SK-N-MC (cell line): Measurements from ENCODE around the gene NDNF.

Experiments
- EZH2 ChIP-seq: fragments of 200-600 bp; sonication (generic); IDR thresholded peaks from one replicate; pipeline ENCODE4 v1.6.1; 2017; ENCODE audit warnings: antibody characterized with exemption
- POLR2AphosphoS5 ChIP-seq: IDR thresholded peaks from 2 replicates; pipeline ENCODE4 v1.6.1; 2012; ENCODE audit warnings: mild to moderate bottlenecking, low read depth, low read length, borderline replicate concordance

- TF ChIP-seq EZH2 = no peak
- no peak for TF ChIP-seq POLR2AphosphoS5
These were observed 41.6 kb downstream of the NDNF start for GRCh38 chr4:121030711-121031110.
